Nucleus accumbens (tissue), 56 donors: Measurements from ENCODE around the gene ABCC9.
A peak's percentile ranks its signal among the peaks of the same experiment; 100 is the strongest.

Experiments
- DNase-seq, 56 donors: peaks; one replicate each; lab custom pipeline; 2025; lab: John Stamatoyannopoulos, UW

ABCC9 gene

GRCh38 chr12:21940549-21941505 is at the start of gene ABCC9:
ABCC9 (minus strand) TSS chr12:21941426; CDS start chr12:21936674, 4,752 bp downstream.
- DNase-seq: peak in 17 of 56 donors; percentile 2 to 52 (median 11)

- no peak for DNase-seq
Measured at GRCh38 chr12:21989819-21990412, 48.7 kb upstream of the ABCC9 start.

GRCh38 chr12:21988619-21989018 is 47.4 kb upstream of the ABCC9 start:
- no peak for DNase-seq

GRCh38 chr12:21987755-21988154 is 46.5 kb upstream of the ABCC9 start:
- no peak for DNase-seq

- DNase-seq: no peak
Measured at GRCh38 chr12:21985155-21985554, 43.9 kb upstream of the ABCC9 start.

GRCh38 chr12:21984375-21984774 is 43.1 kb upstream of the ABCC9 start:
- DNase-seq: no peak

GRCh38 chr12:21983095-21983494 is 41.9 kb upstream of the ABCC9 start:
- DNase-seq: no peak

GRCh38 chr12:21980544-21980943 is 39.3 kb upstream of the ABCC9 start:
- no peak for DNase-seq

- no peak for DNase-seq
Measured at GRCh38 chr12:21975293-21975692, 34.1 kb upstream of the ABCC9 start.

- no peak for DNase-seq
Measured at GRCh38 chr12:21973221-21973620, 32.0 kb upstream of the ABCC9 start.

- DNase-seq: no peak
Measured at GRCh38 chr12:21972055-21972454, 30.8 kb upstream of the ABCC9 start.

- no peak for DNase-seq
Measured at GRCh38 chr12:21971344-21971743, 30.1 kb upstream of the ABCC9 start.

GRCh38 chr12:21962821-21963220 is 21.6 kb upstream of the ABCC9 start:
- no peak for DNase-seq

- DNase-seq: no peak
Measured at GRCh38 chr12:21962236-21962635, 21.0 kb upstream of the ABCC9 start.

GRCh38 chr12:21950649-21951048 is 9.4 kb upstream of the ABCC9 start:
- no peak for DNase-seq

GRCh38 chr12:21949036-21949435 is 7.8 kb upstream of the ABCC9 start:
- DNase-seq: no peak

- DNase-seq: no peak
Measured at GRCh38 chr12:21946983-21947382, 5.8 kb upstream of the ABCC9 start.

- DNase-seq: no peak
Measured at GRCh38 chr12:21945002-21945401, 3.8 kb upstream of the ABCC9 start.

- no peak for DNase-seq
Measured at GRCh38 chr12:21942377-21942703, 1.1 kb upstream of the ABCC9 start.

GRCh38 chr12:21941506-21942376 is 515 bp upstream of the ABCC9 start:
- peak in 5 of 56 donors; percentile 1 to 21 (median 18) for DNase-seq

GRCh38 chr12:21939435-21939834 is 1.8 kb downstream of the ABCC9 start:
- no peak for DNase-seq
